GM18508 (cell line): ENCODE measurements around the gene KRTAP10-2.
"Not testable (repeated sequence)": the region's sequence is repeated elsewhere in the genome, so short reads cannot be mapped to it uniquely, and the experiment has no call there.

Experiments
- ATAC-seq: cut with Tn5 transposase; IDR thresholded peaks from one replicate; pipeline ENCODE4 v1.9.1; 2021; ENCODE audit warnings: moderate number of reproducible peaks; ENCODE audit not compliant: insufficient read depth, unreplicated experiment

The KRTAP10-2 gene

GRCh38 chr21:44568667-44569556 lies 17.6 kb upstream of the KRTAP10-2 start:
- ATAC-seq, result no peak

- ATAC-seq, result no peak
Measured at GRCh38 chr21:44568261-44568660, 17.0 kb upstream of the KRTAP10-2 start.

DNA sequence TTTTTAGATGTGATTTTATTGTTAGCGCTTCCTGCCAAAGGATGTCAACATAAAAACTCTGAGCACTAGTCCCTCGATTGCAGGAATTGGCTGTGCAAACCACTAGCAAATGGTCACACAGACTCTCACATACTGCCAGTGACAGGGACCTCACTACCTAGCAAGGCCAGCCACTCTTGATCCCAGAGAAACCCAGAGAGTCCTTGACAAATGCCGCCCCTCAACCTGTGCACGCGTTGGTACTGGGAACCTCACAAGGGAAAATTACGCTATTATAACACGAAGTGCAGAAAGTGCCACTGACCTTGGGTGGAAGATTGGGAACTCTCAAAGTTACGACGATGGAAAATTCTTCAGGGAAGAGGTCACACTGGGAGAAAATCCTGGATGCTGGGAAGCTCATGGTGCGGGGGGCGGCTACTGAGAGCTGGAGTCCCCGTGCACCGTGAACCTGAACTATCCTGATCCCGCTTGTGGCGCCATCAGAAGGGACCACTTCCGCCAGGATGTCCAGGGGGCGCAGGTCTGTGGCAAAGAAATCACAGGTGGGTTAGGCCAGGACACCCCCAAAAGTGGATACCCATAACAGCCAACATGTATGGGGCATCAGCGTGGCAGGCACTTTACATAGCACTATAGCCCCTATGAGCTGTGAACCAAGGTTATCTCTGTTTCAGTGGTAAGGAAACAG lies 16.3 kb upstream of the KRTAP10-2 start:
- ATAC-seq, result no peak

DNA sequence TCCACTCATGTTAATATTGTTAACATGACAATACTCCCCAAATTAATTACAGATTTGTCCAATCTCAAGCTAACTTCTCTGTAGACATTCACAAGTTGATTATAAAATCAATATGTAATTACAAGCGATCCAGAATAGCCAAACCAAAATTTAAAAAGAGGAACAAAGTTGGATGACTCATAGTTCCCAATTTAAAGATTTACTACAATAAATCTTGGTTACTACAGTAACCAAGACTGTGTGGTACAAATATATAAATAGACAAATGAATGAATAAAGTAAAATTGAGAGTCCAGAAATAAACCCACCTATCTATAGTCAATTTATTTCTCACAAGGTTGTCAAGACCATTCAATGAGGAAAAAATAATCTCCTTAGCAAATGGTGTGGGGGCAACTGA lies 15.1 kb upstream of the KRTAP10-2 start:
- no peak for ATAC-seq

DNA sequence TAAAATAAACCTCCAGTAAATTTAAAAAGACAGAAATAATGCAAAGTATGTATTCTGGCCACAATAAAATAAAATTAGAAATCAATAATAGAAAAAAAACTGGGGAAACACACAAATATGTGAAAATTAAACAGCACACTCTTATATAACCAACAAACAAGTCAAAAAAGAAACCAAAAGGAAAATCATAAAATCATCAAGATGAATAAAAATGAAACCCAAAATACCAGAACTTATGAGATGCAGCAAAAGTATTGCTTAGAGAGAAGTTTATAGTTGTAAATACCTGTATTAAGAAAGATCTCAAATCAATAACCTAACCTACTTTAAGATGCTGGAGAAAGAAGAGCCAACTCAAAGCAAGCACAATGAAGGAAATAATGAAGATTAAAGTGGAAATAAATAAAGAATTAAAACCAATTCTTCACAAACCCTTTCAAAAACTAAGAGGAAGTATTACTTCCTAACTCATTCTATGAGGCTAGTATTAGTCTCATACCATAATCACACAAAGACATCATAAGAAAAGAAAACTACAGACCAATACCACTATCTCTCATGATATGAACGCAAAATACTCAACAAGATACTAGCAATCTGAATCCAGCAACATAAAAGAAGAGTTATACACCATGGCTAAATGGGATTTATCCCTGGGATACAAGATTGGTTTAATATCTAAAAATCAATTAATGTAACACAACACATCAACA lies 13.7 kb upstream of the KRTAP10-2 start:
- no peak for ATAC-seq

DNA sequence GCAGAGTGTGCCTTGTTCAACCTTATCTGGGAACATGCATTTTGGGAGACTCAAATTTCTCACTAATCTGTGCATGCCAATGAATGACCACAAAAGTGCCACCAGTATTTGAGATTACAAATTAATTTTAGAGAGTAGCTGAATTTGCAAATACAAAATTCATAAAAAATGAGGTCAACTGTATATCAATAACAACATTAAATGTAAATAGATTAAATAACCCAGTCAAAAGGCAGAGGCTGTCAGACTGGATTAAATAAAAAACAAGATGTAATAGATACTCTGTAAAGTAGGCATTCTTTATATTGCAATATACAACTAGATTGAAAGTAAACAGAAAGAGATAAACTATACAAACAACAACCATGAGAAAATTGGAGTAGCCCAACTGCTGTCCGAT lies 12.8 kb upstream of the KRTAP10-2 start:
- ATAC-seq, result no peak

GRCh38 chr21:44558695-44559094 lies 7.4 kb upstream of the KRTAP10-2 start, which contains the start of gene KRTAP10-3:
KRTAP10-3 (minus strand) TSS chr21:44558795; CDS start chr21:44558715, 80 bp downstream.
- no peak for ATAC-seq

GRCh38 chr21:44558329-44558675 lies 7.0 kb upstream of the KRTAP10-2 start:
- ATAC-seq, result not testable (repeated sequence)

DNA sequence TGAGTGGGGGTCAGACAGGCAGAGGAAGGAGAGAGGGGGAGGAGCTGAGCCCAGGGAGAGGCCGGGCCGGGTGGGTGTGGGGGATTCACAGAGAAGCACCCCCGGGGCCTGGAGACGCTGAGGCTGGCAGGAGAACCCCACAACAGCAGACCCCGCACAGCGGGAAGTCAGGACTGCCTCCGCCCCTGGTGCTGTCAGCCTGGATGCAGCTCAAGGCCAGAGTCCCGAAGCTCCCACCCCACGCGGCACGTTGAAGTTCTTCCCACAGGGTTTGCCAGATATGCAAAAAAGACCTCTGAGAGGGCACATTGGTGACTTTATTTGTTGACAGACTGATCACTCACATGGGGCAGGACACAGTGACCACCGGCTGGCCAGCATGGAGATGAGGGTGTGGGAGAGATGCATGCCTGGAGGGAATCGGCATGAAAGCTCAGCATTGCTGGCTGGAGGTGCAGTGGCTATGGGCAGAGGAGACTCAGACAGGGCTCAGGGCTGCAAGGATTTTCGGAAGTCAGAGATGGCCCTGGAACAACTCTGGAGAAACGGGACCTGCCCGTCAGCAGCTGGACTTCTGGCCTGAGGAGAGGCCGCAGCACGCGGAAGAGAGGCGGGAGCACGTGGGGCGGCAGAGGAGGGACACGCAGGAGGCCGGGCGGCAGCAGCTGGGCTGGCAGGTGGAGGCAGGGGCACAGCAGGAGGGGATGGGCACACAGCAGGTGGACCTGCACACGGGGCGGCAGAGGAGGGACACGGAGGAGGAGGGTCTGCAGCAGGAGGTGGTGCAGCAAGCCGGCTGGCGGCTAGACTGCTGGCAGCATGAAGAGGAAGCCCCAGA lies 6.4 kb upstream of the KRTAP10-2 start:
- no peak for ATAC-seq

DNA sequence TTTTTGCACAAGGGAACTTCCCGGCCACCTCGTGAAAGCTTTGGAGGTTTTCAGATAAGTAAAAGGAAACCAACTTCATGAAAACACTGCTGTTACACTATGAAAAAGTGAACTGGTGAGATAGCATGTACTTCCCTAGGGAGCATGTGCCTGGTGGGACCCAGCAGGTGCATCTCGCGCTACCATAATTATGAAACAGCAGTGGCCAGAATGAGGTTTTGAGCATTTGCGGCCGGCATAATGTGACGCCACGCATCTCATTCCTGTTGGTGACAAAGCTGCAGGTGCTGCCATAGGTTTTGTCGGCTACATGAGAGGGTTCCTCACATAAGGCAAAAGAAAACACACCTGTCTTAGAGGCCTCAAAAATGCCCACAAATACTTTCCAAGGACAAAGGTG lies 5.6 kb upstream of the KRTAP10-2 start:
- no peak for ATAC-seq

DNA sequence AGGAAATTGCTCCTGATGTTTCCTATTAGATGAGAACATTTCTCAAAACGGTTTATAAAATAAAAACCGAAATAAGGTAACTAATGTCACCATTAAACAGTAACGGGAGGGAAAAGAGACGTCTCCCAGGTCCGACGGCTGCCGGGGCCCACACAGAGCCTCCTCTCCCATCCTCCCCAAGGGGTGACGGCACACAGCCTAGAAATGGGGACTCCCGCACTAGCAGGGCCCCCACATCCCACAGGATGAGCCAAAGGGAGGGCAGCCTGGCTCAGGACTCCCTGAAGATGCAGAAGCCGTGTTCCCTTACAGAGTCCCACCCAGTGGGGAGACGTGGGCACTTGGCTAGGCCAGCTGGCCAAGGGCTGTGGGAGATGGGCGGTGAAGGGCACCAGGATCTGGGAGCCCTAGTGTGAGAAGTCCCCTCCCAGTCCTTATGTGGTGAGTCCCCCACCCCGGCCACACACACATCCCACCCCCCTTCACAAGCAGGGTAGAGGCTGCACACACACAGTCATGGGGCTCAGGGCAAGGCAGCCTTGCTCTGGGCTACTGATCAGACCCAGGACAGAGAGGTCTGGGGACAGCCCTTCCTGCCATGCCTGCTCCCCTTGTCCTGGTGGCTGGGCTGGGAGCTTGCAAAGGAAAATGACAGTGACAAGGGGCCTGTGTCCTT lies 4.0 kb upstream of the KRTAP10-2 start:
- no peak for ATAC-seq

DNA sequence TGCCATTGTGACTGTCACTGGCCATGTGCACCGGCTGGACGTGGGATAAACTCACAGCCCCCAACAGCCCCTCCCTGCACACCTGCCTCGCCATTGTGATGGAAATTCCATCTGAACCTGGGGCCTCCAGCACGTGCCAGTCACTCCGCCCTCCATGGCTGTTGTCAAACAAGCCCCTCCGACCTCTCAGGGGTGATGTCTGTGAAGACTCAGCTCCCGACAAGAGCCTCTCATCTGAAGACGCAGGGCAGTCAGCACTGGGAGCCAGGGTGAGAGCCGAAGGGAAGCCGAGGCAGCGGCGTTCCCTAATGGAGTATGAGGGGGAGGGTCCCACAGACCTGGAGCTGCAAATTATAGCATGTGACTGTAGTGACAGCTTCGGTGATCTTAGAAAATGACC lies 1.4 kb upstream of the KRTAP10-2 start:
- ATAC-seq, result no peak

- ATAC-seq, result no peak
Measured at GRCh38 chr21:44552136-44552535, 831 bp upstream of the KRTAP10-2 start.

GRCh38 chr21:44550807-44551206 lies 498 bp downstream of the KRTAP10-2 start:
- no peak for ATAC-seq

- ATAC-seq, result not testable (repeated sequence)
Measured at GRCh38 chr21:44550285-44550684, 1.0 kb downstream of the KRTAP10-2 start.

- no peak for ATAC-seq
Measured at GRCh38 chr21:44549525-44550211, 1.6 kb downstream of the KRTAP10-2 start.

DNA sequence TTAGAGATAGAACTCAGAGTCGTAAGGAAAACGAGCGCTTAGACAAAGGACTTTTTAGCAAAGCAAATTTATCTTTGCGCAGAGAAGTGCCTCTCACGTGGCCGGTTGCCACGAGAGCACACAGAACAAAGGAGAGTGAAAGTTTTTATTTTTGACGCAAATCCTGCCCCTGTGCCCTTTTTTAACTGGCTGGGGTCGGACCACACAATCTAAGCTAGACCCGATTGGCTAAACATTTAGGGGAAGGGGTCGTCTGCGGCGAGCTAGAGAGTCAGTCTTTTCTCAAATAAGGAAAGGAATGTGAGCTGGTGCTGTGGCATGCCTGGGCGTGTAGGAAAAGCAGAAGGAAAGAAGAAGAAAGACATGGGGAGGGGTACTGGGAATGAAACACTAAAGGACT lies 2.4 kb downstream of the KRTAP10-2 start:
- ATAC-seq, result no peak

DNA sequence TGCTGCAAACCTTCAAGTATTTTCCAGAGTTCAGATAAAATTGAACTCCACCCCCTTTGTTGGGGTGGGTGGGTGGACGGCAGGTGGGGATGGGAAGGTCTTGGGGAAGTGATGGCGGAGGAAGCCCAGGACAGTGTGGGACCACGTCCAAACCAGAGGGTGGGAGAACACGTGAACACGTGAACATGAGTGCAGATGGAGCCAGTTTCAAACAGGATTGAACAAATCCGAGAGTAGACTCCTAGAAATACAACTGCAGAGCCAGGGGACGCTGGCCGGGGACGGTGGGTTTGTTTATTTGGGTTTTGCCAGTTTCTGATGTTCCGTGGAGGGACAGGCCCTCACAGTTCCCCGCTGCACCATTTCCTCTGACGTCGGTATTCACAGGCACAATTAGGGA lies 2.9 kb downstream of the KRTAP10-2 start:
- no peak for ATAC-seq
